Measurements from ENCODE around the gene KRTAP10-5.

The KRTAP10-5 gene

DNA sequence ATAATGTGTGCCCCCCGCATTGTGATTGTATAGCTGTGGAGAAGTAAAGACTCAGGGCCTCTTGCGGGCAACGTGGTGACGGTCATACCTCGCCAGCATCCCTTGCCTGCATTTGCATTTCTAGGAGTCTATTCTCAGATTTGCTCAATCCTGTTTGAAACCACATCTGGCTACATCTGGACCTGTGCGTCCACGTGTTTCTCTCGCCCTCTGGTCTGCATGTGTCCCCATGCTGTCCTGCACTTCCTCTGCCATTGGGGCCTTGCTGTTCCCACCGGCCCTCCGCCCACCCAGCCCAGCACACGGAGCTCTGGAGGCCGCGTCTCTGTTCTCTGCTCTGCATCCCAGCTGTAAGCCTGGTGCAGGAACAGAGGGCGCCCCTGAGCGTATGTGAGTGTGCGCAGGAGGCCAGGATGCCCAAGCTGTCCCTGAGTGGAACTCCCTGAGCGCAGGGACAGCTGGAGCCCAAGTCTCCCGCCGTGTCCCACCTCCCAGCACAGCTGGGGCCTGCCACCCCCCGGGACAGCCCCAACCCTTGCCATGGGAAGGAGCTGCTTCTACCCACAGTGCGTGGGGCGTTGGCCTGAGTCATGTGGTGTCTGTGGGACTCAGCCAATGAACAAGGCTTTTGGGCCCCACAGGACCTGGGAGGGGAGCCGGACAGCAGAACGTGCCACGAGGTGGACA is 30.7 kb downstream of the KRTAP10-5 start:
- Histone ChIP-seq H3K4me2 (ENCODE audit: low read length) (no peak overlapping the region), H3K4me1 (ENCODE audit: low read length) (peaks cover 3% of the 10 kb centered on the region), H3K36me3 (replicated peaks; ENCODE audit: low read depth, low read length) (no peaks in the 10 kb centered on the region), H2AFZ (ENCODE audit: low read depth, low read length) (no peak overlapping the region), H3K27me3 (ENCODE audit: low read depth, low read length) (no peaks in the 10 kb centered on the region), H4K20me1 (ENCODE audit: insufficient read depth, low read length) (no peaks in the 10 kb centered on the region), H3K79me2 (ENCODE audit: low read length) (no peaks in the 10 kb centered on the region), H3K9ac (ENCODE audit: low read length) (no peak overlapping the region), H3K27ac (ENCODE audit: low read length) (no peak overlapping the region), H3K4me3 (ENCODE audit: low read length) (no peak overlapping the region), H3K9me3 (ENCODE audit: insufficient read depth, low read length) (0 out of 2 replicates have a peak, but pooled peaks cover 9% of the 10 kb centered on the region)
- TF ChIP-seq EZH2phosphoT487 (IDR thresholded peaks at IDR 0.05; ENCODE audit: low read depth), result no peak
- TF ChIP-seq, protein P1, sequence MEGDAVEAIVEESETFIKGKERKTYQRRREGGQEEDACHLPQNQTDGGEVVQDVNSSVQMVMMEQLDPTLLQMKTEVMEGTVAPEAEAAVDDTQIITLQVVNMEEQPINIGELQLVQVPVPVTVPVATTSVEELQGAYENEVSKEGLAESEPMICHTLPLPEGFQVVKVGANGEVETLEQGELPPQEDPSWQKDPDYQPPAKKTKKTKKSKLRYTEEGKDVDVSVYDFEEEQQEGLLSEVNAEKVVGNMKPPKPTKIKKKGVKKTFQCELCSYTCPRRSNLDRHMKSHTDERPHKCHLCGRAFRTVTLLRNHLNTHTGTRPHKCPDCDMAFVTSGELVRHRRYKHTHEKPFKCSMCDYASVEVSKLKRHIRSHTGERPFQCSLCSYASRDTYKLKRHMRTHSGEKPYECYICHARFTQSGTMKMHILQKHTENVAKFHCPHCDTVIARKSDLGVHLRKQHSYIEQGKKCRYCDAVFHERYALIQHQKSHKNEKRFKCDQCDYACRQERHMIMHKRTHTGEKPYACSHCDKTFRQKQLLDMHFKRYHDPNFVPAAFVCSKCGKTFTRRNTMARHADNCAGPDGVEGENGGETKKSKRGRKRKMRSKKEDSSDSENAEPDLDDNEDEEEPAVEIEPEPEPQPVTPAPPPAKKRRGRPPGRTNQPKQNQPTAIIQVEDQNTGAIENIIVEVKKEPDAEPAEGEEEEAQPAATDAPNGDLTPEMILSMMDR (IDR thresholded peaks at IDR 0.05; ENCODE audit: low read depth, low read length), result no peak

DNA sequence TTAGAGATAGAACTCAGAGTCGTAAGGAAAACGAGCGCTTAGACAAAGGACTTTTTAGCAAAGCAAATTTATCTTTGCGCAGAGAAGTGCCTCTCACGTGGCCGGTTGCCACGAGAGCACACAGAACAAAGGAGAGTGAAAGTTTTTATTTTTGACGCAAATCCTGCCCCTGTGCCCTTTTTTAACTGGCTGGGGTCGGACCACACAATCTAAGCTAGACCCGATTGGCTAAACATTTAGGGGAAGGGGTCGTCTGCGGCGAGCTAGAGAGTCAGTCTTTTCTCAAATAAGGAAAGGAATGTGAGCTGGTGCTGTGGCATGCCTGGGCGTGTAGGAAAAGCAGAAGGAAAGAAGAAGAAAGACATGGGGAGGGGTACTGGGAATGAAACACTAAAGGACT is 31.5 kb downstream of the KRTAP10-5 start:
- H3K36me3 ChIP-seq (replicated peaks; ENCODE audit: low read depth, low read length), result no peaks in the 10 kb centered on the region
- H3K79me2 ChIP-seq (ENCODE audit: low read length), result no peaks in the 10 kb centered on the region
- H3K4me3 ChIP-seq (ENCODE audit: low read length), result no peak overlapping the region
- no peak overlapping the region for H3K4me2 ChIP-seq (ENCODE audit: low read length)
- H3K4me1 ChIP-seq (ENCODE audit: low read length), result peaks cover 3% of the 10 kb centered on the region
- no peaks in the 10 kb centered on the region for H4K20me1 ChIP-seq (ENCODE audit: insufficient read depth, low read length)
- no peaks in the 10 kb centered on the region for H3K27me3 ChIP-seq (ENCODE audit: low read depth, low read length)
- no peak overlapping the region for H2AFZ ChIP-seq (ENCODE audit: low read depth, low read length)
- 0 out of 2 replicates have a peak, but pooled peaks cover 9% of the 10 kb centered on the region for H3K9me3 ChIP-seq (ENCODE audit: insufficient read depth, low read length)
- no peak overlapping the region for H3K9ac ChIP-seq (ENCODE audit: low read length)
- TF ChIP-seq, protein P1 (IDR thresholded peaks at IDR 0.05; ENCODE audit: low read depth, low read length), result no peak
- TF ChIP-seq EZH2phosphoT487 (IDR thresholded peaks at IDR 0.05; ENCODE audit: low read depth), result no peak
- H3K27ac ChIP-seq (ENCODE audit: low read length), result no peak overlapping the region

DNA sequence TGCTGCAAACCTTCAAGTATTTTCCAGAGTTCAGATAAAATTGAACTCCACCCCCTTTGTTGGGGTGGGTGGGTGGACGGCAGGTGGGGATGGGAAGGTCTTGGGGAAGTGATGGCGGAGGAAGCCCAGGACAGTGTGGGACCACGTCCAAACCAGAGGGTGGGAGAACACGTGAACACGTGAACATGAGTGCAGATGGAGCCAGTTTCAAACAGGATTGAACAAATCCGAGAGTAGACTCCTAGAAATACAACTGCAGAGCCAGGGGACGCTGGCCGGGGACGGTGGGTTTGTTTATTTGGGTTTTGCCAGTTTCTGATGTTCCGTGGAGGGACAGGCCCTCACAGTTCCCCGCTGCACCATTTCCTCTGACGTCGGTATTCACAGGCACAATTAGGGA is 32.0 kb downstream of the KRTAP10-5 start:
- no peak overlapping the region for H3K4me2 ChIP-seq (ENCODE audit: low read length)
- no peak overlapping the region for H3K9ac ChIP-seq (ENCODE audit: low read length)

DNA sequence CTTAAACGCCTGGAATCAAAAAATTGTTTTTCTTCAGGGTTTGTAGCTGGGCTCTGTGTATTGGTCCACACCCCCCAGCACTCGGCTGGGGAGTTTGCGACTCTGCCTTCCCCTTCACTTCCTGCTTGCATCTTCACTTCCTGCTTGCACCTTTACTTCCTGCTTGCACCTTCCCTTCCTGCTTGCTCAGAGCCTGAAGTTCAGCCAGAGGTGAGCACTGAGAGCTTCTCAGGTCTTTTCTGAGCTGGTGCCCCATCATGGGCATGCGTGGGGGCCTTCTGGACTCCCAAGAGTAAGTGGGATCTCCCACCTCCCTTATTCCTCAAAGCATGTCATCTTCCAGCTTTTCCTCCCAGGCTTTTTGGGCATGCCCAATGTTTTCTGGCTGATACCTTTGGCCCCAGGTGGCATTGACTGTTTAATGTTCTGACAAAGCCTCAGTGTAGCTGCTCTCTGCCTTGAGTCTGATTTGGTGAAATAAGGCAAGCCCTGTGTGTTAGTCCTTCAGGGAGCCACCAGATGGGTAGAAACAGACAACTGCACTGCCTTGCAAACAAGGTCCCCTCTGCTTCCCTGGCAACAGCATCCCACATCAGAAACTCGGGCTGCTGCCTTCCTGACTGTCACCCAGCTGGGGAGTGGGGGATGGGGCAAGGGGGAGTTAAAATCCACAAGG is 32.6 kb downstream of the KRTAP10-5 start:
- no peaks in the 10 kb centered on the region for H3K27me3 ChIP-seq (ENCODE audit: low read depth, low read length)
- peaks cover 3% of the 10 kb centered on the region for H3K4me1 ChIP-seq (ENCODE audit: low read length)
- no peaks in the 10 kb centered on the region for H3K36me3 ChIP-seq (replicated peaks; ENCODE audit: low read depth, low read length)
- TF ChIP-seq, protein P1 (IDR thresholded peaks at IDR 0.05; ENCODE audit: low read depth, low read length), result no peak
- H3K9ac ChIP-seq (ENCODE audit: low read length), result no peak overlapping the region
- no peaks in the 10 kb centered on the region for H4K20me1 ChIP-seq (ENCODE audit: insufficient read depth, low read length)
- H3K9me3 ChIP-seq (ENCODE audit: insufficient read depth, low read length), result 0 out of 2 replicates have a peak, but pooled peaks cover 9% of the 10 kb centered on the region
- H2AFZ ChIP-seq (ENCODE audit: low read depth, low read length), result peak overlapping the region; percentile 64; the same call in 1 of the 2 replicates
- H3K4me3 ChIP-seq (ENCODE audit: low read length), result no peak overlapping the region
- no peak overlapping the region for H3K4me2 ChIP-seq (ENCODE audit: low read length)
- H3K79me2 ChIP-seq (ENCODE audit: low read length), result no peaks in the 10 kb centered on the region
- H3K27ac ChIP-seq (ENCODE audit: low read length), result no peak overlapping the region

More for the DNA sequence above, 32.0 kb downstream of the KRTAP10-5 start:
- Histone ChIP-seq H3K9me3 (ENCODE audit: insufficient read depth, low read length) (0 out of 2 replicates have a peak, but pooled peaks cover 9% of the 10 kb centered on the region), H4K20me1 (ENCODE audit: insufficient read depth, low read length) (no peaks in the 10 kb centered on the region), H3K27me3 (ENCODE audit: low read depth, low read length) (no peaks in the 10 kb centered on the region), H3K36me3 (replicated peaks; ENCODE audit: low read depth, low read length) (no peaks in the 10 kb centered on the region), H3K4me1 (ENCODE audit: low read length) (peaks cover 3% of the 10 kb centered on the region), H3K27ac (ENCODE audit: low read length) (no peak overlapping the region), H2AFZ (ENCODE audit: low read depth, low read length) (no peak overlapping the region), H3K79me2 (ENCODE audit: low read length) (no peaks in the 10 kb centered on the region), H3K4me3 (ENCODE audit: low read length) (no peak overlapping the region)
- TF ChIP-seq EZH2phosphoT487 (IDR thresholded peaks at IDR 0.05; ENCODE audit: low read depth), result no peak
- TF ChIP-seq, protein P1 (IDR thresholded peaks at IDR 0.05; ENCODE audit: low read depth, low read length), result no peak
